ENCODE data around the gene PCF11.

The PCF11 gene

GRCh38 chr11:83140691-83141455 is 16.1 kb upstream of the PCF11 start:
- no peaks in the 10 kb centered on the region for H3K27me3 ChIP-seq
- peak overlapping the region in 1 of 2 donors; percentile 1 for H3K27ac ChIP-seq
- no peak for DNase-seq
- H3K4me3 ChIP-seq: no peak overlapping the region
- TF ChIP-seq, protein P1, sequence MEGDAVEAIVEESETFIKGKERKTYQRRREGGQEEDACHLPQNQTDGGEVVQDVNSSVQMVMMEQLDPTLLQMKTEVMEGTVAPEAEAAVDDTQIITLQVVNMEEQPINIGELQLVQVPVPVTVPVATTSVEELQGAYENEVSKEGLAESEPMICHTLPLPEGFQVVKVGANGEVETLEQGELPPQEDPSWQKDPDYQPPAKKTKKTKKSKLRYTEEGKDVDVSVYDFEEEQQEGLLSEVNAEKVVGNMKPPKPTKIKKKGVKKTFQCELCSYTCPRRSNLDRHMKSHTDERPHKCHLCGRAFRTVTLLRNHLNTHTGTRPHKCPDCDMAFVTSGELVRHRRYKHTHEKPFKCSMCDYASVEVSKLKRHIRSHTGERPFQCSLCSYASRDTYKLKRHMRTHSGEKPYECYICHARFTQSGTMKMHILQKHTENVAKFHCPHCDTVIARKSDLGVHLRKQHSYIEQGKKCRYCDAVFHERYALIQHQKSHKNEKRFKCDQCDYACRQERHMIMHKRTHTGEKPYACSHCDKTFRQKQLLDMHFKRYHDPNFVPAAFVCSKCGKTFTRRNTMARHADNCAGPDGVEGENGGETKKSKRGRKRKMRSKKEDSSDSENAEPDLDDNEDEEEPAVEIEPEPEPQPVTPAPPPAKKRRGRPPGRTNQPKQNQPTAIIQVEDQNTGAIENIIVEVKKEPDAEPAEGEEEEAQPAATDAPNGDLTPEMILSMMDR (IDR thresholded peaks at IDR 0.05): no peak
- no peaks in the 10 kb centered on the region for H3K36me3 ChIP-seq
- H3K4me1 ChIP-seq: peaks cover 0 to 16% (median 3%) of the 10 kb centered on the region in 4 donors
- no peaks in the 10 kb centered on the region for H3K9me3 ChIP-seq
- intact Hi-C loops (cut with DNase I; ENCODE audit: low total_unique reads): no loop called here

GRCh38 chr11:83147895-83148294 is 9.0 kb upstream of the PCF11 start:
- no peak overlapping the region for H3K27ac ChIP-seq
- H3K9me3 ChIP-seq: no peaks in the 10 kb centered on the region
- TF ChIP-seq, protein P1 (IDR thresholded peaks at IDR 0.05): no peak
- intact Hi-C loops (cut with DNase I; ENCODE audit: low total_unique reads): no loop called here
- no peak for DNase-seq
- no peaks in the 10 kb centered on the region for H3K4me1 ChIP-seq
- H3K27me3 ChIP-seq: no peaks in the 10 kb centered on the region
- H3K36me3 ChIP-seq: no peaks in the 10 kb centered on the region
- H3K4me3 ChIP-seq: no peak overlapping the region

GRCh38 chr11:83150450-83150849 is 6.5 kb upstream of the PCF11 start:
- Histone ChIP-seq H3K4me1 (peaks cover 0 to 2% (median 0%) of the 10 kb centered on the region in 4 donors), H3K9me3 (no peaks in the 10 kb centered on the region), H3K36me3 (no peaks in the 10 kb centered on the region), H3K27ac (no peak overlapping the region), H3K4me3 (no peak overlapping the region), H3K27me3 (no peaks in the 10 kb centered on the region)
- TF ChIP-seq, protein P1 (IDR thresholded peaks at IDR 0.05): no peak
- intact Hi-C loops (cut with DNase I; ENCODE audit: low total_unique reads): loop anchor here (10.0 kb wide), 1 partner anchor 246 kb away; the partner anchor contains the start of genes DDIAS and PRCP
- DNase-seq: no peak

- DNase-seq: no peak
- Histone ChIP-seq H3K4me3 (no peak overlapping the region), H3K4me1 (peaks cover 0 to 7% (median 0%) of the 10 kb centered on the region in 4 donors), H3K36me3 (no peaks in the 10 kb centered on the region), H3K27ac (no peak overlapping the region), H3K9me3 (no peaks in the 10 kb centered on the region), H3K27me3 (no peaks in the 10 kb centered on the region)
- TF ChIP-seq, protein P1 (IDR thresholded peaks at IDR 0.05): no peak
- intact Hi-C loops (cut with DNase I; ENCODE audit: low total_unique reads): loop anchor here (10.0 kb wide), 1 partner anchor 247 kb away; the partner anchor contains the start of genes DDIAS and PRCP
Observed at GRCh38 chr11:83151274-83151977, 5.5 kb upstream of the PCF11 start.

DNA sequence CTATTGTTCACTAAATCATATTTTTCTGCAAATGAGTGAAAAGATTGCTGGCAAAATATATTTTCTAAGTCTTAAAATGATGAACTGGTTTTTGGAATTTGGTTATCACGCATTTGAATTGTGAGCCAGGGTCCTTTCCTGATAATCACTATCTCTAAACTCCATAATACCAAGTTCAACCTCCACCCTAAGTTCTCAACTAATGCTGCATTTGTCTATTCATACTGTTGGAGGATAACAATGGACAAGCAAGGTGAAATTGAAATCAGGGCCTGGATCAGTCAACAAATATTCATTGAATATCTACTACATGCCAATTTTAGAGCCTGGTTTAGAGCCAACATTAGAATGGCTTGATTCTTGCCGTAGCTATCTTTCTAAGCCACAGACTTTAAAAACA is 4.7 kb upstream of the PCF11 start:
- Histone ChIP-seq H3K4me1 (peaks cover 0 to 7% (median 0%) of the 10 kb centered on the region in 4 donors), H3K36me3 (no peaks in the 10 kb centered on the region), H3K27me3 (no peaks in the 10 kb centered on the region), H3K9me3 (no peaks in the 10 kb centered on the region), H3K4me3 (no peak overlapping the region), H3K27ac (no peak overlapping the region)
- DNase-seq: no peak
- TF ChIP-seq, protein P1 (IDR thresholded peaks at IDR 0.05): no peak
- intact Hi-C loops (cut with DNase I; ENCODE audit: low total_unique reads): loop anchor here (10.0 kb wide), 1 partner anchor 247 kb away; the partner anchor contains the start of genes DDIAS and PRCP
